Umbilical cord (tissue), 2 donors: Measurements from ENCODE around the gene LARGE1. TPM values are rescaled to one million over a fixed set of nuclear protein-coding genes. Genes with fewer than 3 reads are reported as not detected.

Experiments used
- DNase-seq: peaks from one replicate; pipeline ENCODE4 v3.0.0-alpha.2; 2015; ENCODE audit warnings: low spot score
- total RNA-seq: library from RNA; depleted of rRNA; stranded (reverse); fragments of >200 nt; gene quantifications from one replicate; pipeline ENCODE4 v1.2.3, GENCODE V29; 2014; ENCODE audit warnings: low replicate concordance; ENCODE audit not compliant: insufficient read depth

The LARGE1 gene
- total RNA-seq, 1 donor from 2014 or later, result 32.5 TPM

- DNase-seq, result no peak
Measured at GRCh38 chr22:33260498-33260897, 659.8 kb downstream of the LARGE1 start.

DNA sequence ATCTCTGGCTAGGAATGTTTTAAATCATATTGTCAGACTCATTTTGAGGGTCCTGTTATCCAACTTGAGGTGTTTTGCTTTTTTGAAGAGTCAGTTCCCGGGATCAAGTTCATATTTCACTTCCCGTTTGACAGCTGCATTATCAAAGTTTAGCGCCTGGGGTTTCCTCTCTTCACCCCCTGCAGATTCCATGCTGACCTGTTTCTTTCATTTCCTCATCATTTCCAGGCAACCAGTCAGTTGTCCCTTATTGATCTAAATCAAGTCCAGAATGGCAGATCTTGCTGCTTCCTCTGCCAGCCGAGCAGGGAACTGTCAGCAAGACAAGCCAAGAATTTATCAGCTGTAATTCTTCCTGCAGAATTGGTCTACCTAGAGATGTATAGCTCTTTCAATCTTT is 664.5 kb downstream of the LARGE1 start:
- DNase-seq, result peak; percentile 40

- no peak for DNase-seq
Measured at GRCh38 chr22:33248948-33249347, 671.3 kb downstream of the LARGE1 start.

GRCh38 chr22:33247758-33248157 is 672.5 kb downstream of the LARGE1 start:
- DNase-seq, result no peak

GRCh38 chr22:33242078-33242477 is 678.2 kb downstream of the LARGE1 start:
- no peak for DNase-seq

GRCh38 chr22:33240888-33241475 is 679.3 kb downstream of the LARGE1 start:
- no peak for DNase-seq

DNA sequence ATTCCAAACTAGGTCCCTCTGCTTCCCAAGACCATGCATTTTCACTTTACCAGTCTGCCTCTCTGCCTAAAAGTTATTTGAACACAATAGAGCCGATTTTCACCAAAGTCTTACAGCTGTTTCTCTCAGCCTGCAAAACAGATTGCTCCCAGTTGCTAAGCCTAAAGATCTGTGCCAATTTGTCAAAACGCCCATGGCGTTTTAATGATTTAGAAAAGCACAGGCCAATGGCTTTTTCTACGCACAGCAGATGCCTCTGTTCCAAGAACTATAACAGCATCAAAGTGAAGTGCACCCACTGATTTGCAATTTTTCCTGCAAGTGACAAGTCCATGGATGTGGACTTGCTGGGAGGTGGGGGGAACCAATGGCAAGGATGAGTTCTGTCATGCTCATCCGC is 688.2 kb downstream of the LARGE1 start:
- DNase-seq, result no peak

DNA sequence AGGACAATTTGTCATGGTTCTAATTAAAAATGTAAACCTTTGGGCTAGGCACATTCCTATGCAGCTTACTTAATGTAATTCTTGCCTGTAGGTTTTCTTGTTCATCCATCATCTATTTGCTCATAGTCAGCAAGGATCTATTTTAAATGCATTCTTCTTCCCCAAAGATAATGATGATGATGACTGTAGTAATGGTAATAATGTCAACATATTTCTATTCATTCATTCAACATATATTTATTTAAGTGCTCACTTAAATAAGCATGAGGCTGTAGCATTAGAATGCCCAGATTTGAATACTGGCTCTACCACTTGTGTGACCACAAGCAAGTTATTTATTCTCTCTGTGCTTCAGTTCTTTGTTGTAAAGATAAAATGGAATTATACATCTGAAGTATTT is 692.5 kb downstream of the LARGE1 start:
- DNase-seq, result no peak

GRCh38 chr22:33224841-33225240 is 695.4 kb downstream of the LARGE1 start:
- DNase-seq, result no peak
